Stimulated activated CD8-positive, alpha-beta memory T cell treated with anti-CD3 and anti-CD28 coated beads, Interleukin-12 subunit alpha, Interleukin-12 subunit beta, amount 100 ng/mL, for 4 hours (primary cell): ENCODE data around the gene BRCC3.
A peak's percentile ranks its signal among the peaks of the same experiment; 100 is the strongest.

Experiments
- DNase-seq: peaks from one replicate; pipeline ENCODE4 v3.0.0-alpha.2; 2020; ENCODE audit warnings: low read depth

BRCC3 gene

DNA sequence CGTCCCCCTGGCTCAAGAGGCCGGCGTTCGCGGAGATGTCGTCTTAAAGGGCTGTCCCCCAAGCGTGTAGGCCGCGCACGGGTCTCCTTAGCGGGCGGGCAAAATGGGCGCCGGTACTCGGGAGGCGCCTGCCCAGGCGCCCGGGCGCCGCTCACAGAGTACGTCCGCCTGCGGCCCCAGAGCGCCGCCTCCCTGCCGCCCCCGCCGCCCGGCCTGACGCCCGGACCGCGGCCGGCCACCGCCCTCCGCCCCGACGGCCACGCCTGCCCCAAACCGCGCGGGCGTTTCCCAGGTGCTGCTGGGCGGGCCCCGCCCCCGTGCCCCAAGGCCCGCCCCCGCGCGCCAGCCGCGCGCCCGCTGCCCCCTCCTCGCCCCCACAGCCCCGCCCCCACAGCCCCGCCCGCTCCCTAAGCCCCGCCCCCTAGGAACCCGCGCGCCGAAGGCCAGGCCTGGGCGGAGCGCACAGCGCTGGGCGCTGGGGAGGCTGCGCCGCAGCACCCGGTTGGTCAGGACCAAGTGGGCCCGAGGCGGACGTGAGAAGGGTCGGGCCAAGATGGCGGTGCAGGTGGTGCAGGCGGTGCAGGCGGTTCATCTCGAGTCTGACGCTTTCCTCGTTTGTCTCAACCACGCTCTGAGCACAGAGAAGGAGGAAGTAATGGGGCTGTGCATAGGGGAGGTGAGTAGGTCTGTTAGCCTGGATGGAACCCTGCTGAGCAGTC is at the start of gene BRCC3, which contains the start of the genes CMC4 and MTCP1:
TSS of gene BRCC3 (plus strand) at position 534 of the 719 bp plus-strand sequence. CDS start at position 554, 20 bp downstream.
TSS of gene CMC4 (minus strand) at position 162 of the 719 bp plus-strand sequence. CDS start 7,113 bp downstream, outside the sequence.
TSS of gene MTCP1 (minus strand) at position 162 of the 719 bp plus-strand sequence. CDS start 5,126 bp downstream, outside the sequence.
- DNase-seq: peak; percentile 67

DNA sequence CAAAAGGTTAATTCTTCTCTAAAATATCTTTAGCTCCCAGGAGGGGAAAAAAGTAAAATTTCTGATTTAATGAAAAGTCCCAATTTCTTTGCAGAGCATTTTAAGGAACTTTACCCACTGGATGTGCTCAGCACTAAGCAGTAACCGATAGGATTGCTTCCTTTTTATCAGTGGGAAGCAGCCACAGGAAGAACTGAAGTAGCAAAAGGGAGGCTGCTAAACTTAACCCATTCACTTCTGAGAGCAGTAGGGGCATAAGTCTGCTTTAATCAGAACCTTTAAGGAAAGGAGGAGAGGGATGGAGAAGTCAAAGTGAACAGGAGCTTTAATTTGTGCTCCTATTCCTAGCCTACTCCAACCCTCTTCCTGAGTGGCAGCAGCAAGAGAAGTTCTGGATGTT is 48.7 kb upstream of the BRCC3 start, which contains the start of gene F8:
TSS of gene F8 (minus strand) at position 139 of the 400 bp plus-strand sequence. CDS start 171 bp downstream, outside the sequence.
- DNase-seq: no peak

GRCh38 chrX:155023907-155024833 is 47.1 kb upstream of the BRCC3 start:
- DNase-seq: no peak

- no peak for DNase-seq
Measured at GRCh38 chrX:155026420-155026726, 44.9 kb upstream of the BRCC3 start.

GRCh38 chrX:155026727-155027508 is 44.4 kb upstream of the BRCC3 start, which contains the start of gene FUNDC2:
Gene FUNDC2, plus strand, starts transcription at chrX:155026844. Its CDS starts 95 bp downstream, at chrX:155026939.
- peak; percentile 85 for DNase-seq

GRCh38 chrX:155027509-155028066 is 43.7 kb upstream of the BRCC3 start:
- no peak for DNase-seq

DNA sequence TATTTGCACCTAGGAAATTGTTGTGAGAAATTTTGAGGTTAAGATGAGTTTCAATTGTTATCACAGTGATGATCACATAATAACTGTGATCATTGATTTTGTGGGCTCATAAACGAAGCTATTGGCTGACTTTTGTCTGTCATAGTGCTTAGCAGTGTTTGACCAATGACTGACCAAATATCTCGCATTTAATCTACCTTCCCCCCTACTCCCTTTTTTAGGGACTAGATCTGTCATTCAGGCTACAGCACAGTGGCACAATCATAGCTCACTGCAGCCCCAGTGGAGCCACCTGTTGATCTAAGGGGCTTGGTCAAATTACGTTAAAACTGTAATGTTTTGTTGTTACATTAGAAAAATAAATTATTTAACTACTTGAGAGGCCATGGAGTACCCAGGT is 43.2 kb upstream of the BRCC3 start:
- no peak for DNase-seq

DNA sequence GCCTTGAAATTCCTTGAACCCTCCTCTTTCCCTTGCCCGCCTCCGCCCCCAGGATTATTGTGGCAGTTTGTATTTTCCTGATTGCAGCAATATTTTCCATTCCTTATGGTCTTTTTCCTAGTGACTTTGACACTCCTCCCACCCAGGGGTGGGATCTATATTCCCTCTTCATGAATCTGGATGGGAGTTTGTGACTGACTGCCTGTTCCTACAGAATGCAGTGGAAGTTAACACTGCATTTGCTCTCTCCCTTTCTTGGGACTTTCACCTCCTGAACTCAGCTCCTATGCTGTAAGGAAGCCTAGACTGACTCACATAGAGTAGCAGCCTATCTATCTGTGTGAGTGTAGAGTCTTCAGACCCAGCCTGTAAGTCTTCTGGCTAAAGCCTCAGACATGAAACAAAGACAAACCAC is 42.4 kb upstream of the BRCC3 start:
- DNase-seq: no peak

GRCh38 chrX:155031657-155032056 is 39.7 kb upstream of the BRCC3 start:
- DNase-seq: no peak

- no peak for DNase-seq
Measured at GRCh38 chrX:155035688-155036087, 35.6 kb upstream of the BRCC3 start.

GRCh38 chrX:155046129-155046810 is 25.0 kb upstream of the BRCC3 start:
- no peak for DNase-seq

- no peak for DNase-seq
Measured at GRCh38 chrX:155046811-155047528, 24.3 kb upstream of the BRCC3 start.

- DNase-seq: no peak
Measured at GRCh38 chrX:155048977-155049619, 22.2 kb upstream of the BRCC3 start.

GRCh38 chrX:155052738-155053498 is 18.4 kb upstream of the BRCC3 start:
- no peak for DNase-seq

GRCh38 chrX:155053656-155054055 is 17.7 kb upstream of the BRCC3 start:
- no peak for DNase-seq

GRCh38 chrX:155054255-155054654 is 17.1 kb upstream of the BRCC3 start:
- DNase-seq: no peak

DNA sequence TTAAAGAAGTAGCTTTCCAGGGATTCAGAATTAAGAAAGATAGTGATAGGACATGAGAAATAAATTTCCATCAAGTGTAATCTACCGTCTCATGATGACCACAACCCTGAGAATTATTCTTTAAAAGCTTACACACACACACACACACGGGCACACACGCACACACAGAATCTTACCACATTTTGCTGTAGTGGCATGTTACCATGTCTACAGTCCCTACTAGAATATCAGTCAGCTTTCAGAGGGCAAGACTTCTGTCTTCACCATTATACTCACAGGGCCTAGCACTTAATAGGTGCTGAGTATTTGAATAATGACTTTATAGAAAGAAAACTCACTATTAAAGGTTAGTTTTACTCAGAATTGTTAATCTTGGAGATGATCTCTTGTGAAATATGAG is 15.8 kb upstream of the BRCC3 start:
- no peak for DNase-seq

DNA sequence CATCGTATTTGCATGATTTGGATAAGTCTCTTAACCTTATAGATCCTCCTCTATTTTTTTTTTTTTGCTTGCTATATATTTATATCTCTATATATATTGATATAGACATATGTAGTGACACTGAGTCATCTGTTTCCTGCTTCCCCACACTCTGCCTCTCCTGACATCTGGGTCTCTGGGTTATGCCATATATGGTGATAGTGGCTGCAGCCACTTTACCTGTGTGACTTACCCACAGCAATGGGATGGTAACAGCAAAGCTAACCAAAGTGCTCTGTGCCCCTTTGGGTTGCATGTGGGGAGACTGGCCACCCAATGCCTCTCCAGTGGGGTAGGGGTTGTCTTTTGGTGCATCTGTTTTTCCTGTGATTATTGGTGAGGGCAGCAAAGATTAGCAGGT is 14.8 kb upstream of the BRCC3 start:
- no peak for DNase-seq
